Measurements from ENCODE around the gene PNPLA6. TPM values are rescaled to one million over a fixed set of nuclear protein-coding genes. Genes with fewer than 3 reads are reported as not detected.
A peak's percentile ranks its signal among the peaks of the same experiment; 100 is the strongest.

The PNPLA6 gene
- total RNA-seq, 1 experiment from 2014 or later, result 121 TPM

DNA sequence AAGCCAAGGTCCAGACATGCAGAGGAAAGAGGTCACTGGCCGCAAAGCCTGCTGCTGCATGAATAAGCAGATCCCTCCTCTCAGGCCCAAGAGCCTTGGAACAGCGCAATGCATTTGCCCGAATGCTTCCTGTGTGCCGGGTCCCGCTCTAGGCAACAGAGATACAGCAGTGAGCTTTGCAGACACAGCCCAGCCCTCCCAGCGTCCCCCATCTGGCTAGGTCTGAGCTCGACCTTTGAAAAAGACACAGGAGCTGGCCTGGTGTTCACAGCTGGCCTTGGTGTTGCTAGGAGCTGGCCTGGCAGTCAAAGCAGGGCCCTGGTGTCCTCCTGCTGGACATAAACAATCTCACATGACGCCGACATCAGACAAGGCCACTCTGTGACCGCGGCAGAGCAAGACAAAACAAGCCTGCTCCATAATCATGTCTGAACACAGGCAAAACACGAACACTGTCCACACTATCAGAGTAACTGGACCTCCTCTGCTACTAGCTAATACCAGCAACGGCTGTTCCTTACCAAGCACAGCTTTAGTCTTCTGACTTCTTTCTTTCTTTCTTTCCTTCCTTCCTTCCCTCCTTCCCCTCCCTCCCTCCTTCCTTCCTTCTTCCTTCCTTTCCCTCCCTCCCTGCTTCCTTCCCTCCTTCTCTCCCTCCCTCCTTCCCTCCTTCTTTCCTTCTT lies 41.0 kb upstream of the PNPLA6 start:
- Histone ChIP-seq H4K20me1 (ENCODE audit: insufficient read depth) (no peaks in the 10 kb centered on the region), H3K36me3 (ENCODE audit: low read depth) (no peaks in the 10 kb centered on the region), H3K27ac (no peak overlapping the region), H3K4me3 (no peak overlapping the region), H3K9me2 (ENCODE audit: insufficient read depth) (no peaks in the 10 kb centered on the region), H3K4me2 (no peak overlapping the region), H3K9me3 (ENCODE audit: insufficient read depth, low read depth) (no peaks in the 10 kb centered on the region), H3F3A (ENCODE audit: insufficient read depth, low read depth) (peaks cover 36% of the 10 kb centered on the region), H2AFZ (no peak overlapping the region), H3K79me2 (ENCODE audit: low read depth) (no peaks in the 10 kb centered on the region), H3K4me1 (replicated peaks; ENCODE audit: insufficient read depth) (peaks cover 23% of the 10 kb centered on the region), H3K27me3 (ENCODE audit: insufficient read depth, low read depth) (no peaks in the 10 kb centered on the region)
- ChIA-PET POLR2A (ENCODE audit: unreplicated experiment) (no interaction called here), CTCF (no interaction called here)
- BruUV-seq (replicated peaks), result no TSS peak
- intact Hi-C loops (cut with micrococcal nuclease; ENCODE audit: unreplicated experiment), result no loop called here
- no peak for TF ChIP-seq EZH2 (IDR thresholded peaks at IDR 0.05; ENCODE audit: low read depth)
- TF ChIP-seq, protein P1, sequence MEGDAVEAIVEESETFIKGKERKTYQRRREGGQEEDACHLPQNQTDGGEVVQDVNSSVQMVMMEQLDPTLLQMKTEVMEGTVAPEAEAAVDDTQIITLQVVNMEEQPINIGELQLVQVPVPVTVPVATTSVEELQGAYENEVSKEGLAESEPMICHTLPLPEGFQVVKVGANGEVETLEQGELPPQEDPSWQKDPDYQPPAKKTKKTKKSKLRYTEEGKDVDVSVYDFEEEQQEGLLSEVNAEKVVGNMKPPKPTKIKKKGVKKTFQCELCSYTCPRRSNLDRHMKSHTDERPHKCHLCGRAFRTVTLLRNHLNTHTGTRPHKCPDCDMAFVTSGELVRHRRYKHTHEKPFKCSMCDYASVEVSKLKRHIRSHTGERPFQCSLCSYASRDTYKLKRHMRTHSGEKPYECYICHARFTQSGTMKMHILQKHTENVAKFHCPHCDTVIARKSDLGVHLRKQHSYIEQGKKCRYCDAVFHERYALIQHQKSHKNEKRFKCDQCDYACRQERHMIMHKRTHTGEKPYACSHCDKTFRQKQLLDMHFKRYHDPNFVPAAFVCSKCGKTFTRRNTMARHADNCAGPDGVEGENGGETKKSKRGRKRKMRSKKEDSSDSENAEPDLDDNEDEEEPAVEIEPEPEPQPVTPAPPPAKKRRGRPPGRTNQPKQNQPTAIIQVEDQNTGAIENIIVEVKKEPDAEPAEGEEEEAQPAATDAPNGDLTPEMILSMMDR (conservative IDR thresholded peaks at IDR 0.05), result no peak
- DNase-seq, result no peak

DNA sequence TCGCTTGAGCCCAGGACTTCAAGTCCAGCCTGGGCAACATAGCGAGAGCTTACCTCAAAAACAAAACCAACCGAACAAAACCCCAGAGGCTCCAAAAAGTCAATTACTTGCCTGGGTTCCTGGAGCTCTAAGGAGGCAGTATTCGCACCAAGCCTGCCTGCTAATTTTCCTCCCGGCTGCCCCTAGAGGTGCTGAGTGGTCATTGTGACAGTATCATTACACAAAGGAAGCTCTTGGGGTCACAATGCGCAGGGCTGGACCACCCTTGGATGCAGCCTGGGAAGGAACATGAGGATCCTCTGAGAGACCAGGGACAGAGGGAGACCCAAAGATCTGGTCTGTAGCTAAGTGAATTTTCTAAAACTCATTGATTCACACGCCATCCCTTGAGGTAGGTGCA lies 38.2 kb upstream of the PNPLA6 start:
- no peak overlapping the region for H3K4me2 ChIP-seq
- H3K9me2 ChIP-seq (ENCODE audit: insufficient read depth), result no peaks in the 10 kb centered on the region
- CTCF ChIA-PET, result no interaction called here
- H3K4me3 ChIP-seq, result no peak overlapping the region
- intact Hi-C loops (cut with micrococcal nuclease; ENCODE audit: unreplicated experiment), result no loop called here
- no peak for DNase-seq
- no peaks in the 10 kb centered on the region for H3K9me3 ChIP-seq (ENCODE audit: insufficient read depth, low read depth)
- no peak overlapping the region for H3K27ac ChIP-seq
- no peaks in the 10 kb centered on the region for H3K27me3 ChIP-seq (ENCODE audit: insufficient read depth, low read depth)
- no peaks in the 10 kb centered on the region for H3K36me3 ChIP-seq (ENCODE audit: low read depth)
- H3F3A ChIP-seq (ENCODE audit: insufficient read depth, low read depth), result peaks cover 23% of the 10 kb centered on the region
- POLR2A ChIA-PET (ENCODE audit: unreplicated experiment), result no interaction called here
- H3K4me1 ChIP-seq (replicated peaks; ENCODE audit: insufficient read depth), result peaks cover 18% of the 10 kb centered on the region
- no peak for TF ChIP-seq EZH2 (IDR thresholded peaks at IDR 0.05; ENCODE audit: low read depth)
- TF ChIP-seq, protein P1 (conservative IDR thresholded peaks at IDR 0.05), result peak; percentile 62
- no peaks in the 10 kb centered on the region for H4K20me1 ChIP-seq (ENCODE audit: insufficient read depth)
- H2AFZ ChIP-seq, result no peak overlapping the region
- BruUV-seq (replicated peaks), result no TSS peak
- no peaks in the 10 kb centered on the region for H3K79me2 ChIP-seq (ENCODE audit: low read depth)

DNA sequence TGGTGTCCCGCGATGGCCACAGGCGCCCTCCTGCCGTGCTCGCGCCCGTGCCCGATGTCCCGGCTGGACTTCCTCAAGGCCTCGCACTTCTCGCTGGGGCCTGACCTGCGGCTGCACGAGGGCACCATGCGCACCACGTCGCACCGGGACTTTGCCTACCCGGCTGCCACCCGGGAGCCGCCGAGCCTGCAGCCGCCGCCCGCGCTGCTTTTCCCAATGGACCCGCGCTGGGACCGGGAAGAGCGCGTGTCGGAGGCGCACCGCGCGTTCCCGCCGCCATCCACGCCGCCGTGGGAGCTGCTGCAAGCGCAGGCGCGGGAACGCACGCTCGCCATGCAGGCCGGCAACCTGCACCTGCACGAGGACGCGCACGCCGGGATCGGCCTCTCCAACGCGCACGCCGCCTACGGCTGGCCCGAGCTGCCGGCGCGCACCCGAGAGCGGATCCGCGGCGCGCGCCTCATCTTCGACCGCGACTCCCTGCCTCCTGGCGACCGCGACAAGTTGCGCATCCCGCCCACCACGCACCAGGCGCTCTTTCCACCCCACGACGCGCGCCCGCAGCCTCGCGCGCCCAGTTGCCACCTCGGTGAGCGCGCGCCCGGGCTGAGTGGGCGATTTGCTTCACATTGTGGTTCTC lies 34.6 kb upstream of the PNPLA6 start:
- peaks cover 14% of the 10 kb centered on the region; the same call in 1 of the 2 replicates for H3K4me1 ChIP-seq (replicated peaks; ENCODE audit: insufficient read depth)
- peak overlapping the region; percentile 83 for H3K4me2 ChIP-seq
- no peaks in the 10 kb centered on the region for H3K9me2 ChIP-seq (ENCODE audit: insufficient read depth)
- CTCF ChIA-PET, result no interaction called here
- POLR2A ChIA-PET (ENCODE audit: unreplicated experiment), result no interaction called here
- BruUV-seq (replicated peaks), result no TSS peak
- no peaks in the 10 kb centered on the region for H4K20me1 ChIP-seq (ENCODE audit: insufficient read depth)
- no peak for TF ChIP-seq EZH2 (IDR thresholded peaks at IDR 0.05; ENCODE audit: low read depth)
- TF ChIP-seq, protein P1 (conservative IDR thresholded peaks at IDR 0.05), result no peak
- DNase-seq, result peak; percentile 66 to 80
- H3K79me2 ChIP-seq (ENCODE audit: low read depth), result no peaks in the 10 kb centered on the region
- H3K4me3 ChIP-seq, result peak overlapping the region; percentile 59
- H2AFZ ChIP-seq, result peak overlapping the region; percentile 82
- no peaks in the 10 kb centered on the region for H3K9me3 ChIP-seq (ENCODE audit: insufficient read depth, low read depth)
- H3K27me3 ChIP-seq (ENCODE audit: insufficient read depth, low read depth), result no peaks in the 10 kb centered on the region
- H3F3A ChIP-seq (ENCODE audit: insufficient read depth, low read depth), result peaks cover 20% of the 10 kb centered on the region
- intact Hi-C loops (cut with micrococcal nuclease; ENCODE audit: unreplicated experiment), result no loop called here
- no peaks in the 10 kb centered on the region for H3K36me3 ChIP-seq (ENCODE audit: low read depth)
- H3K27ac ChIP-seq, result no peak overlapping the region

Measured in PC-9 (cell line).